Stomach (tissue), 9 donors: ENCODE measurements around the gene CSTF2. TPM values are rescaled to one million over a fixed set of nuclear protein-coding genes. Genes with fewer than 3 reads are reported as not detected.

Experiments
- DNase-seq, 2 donors: peaks; one replicate each; pipeline versions ENCODE4 v3.0.0 to v3.0.0-alpha.2; 2013 to 2019
- H3K27ac ChIP-seq, 5 donors: fragments of 200-600 bp in 4 of 5; sonication (generic) in 4 of 5; one replicate each; pipeline ENCODE4 v1.5.1; 2013 to 2019; ENCODE audit warnings: mild to moderate bottlenecking in 1 of 5, moderate library complexity in 1 of 5
- H3K27me3 ChIP-seq, 3 donors: fragments of 200-600 bp; sonication (generic); one replicate each; pipeline ENCODE4 v1.5.1; 2017 to 2019; ENCODE audit warnings: mixed run types in 1 of 3
- H3K36me3 ChIP-seq, 4 donors: fragments of 200-600 bp; sonication (generic); 1 replicate in 3 of 4; 2 replicates in 1 of 4; pipeline ENCODE4 v1.5.1; 2016 to 2019
- H3K4me1 ChIP-seq, 4 donors: fragments of 200-600 bp; sonication (generic); one replicate each; pipeline ENCODE4 v1.5.1; 2016 to 2019
- H3K4me3 ChIP-seq, 4 donors: fragments of 200-600 bp; sonication (generic) in 3 of 4; one replicate each; pipeline ENCODE4 v1.5.1; 2016 to 2019; ENCODE audit warnings: mild to moderate bottlenecking in 1 of 4
- H3K9me3 ChIP-seq, 4 donors: fragments of 200-600 bp; sonication (generic); one replicate each; pipeline ENCODE4 v1.5.1; 2016 to 2019
- EP300 ChIP-seq: sonication (generic); formaldehyde crosslinking; IDR thresholded peaks from one replicate; pipeline ENCODE4 v1.6.1; 2017; ENCODE audit warnings: antibody characterized with exemption
- POLR2A ChIP-seq, 4 donors: fragments of 450-650 bp; IDR thresholded peaks; one replicate each; pipeline ENCODE4 v1.6.1; 2016; ENCODE audit warnings: antibody characterized with exemption in 4 of 4, control low read depth in 2 of 4, mild to moderate bottlenecking in 1 of 4, moderate library complexity in 1 of 4
- POLR2AphosphoS5 ChIP-seq, 3 donors: sonication (generic); formaldehyde crosslinking; IDR thresholded peaks; one replicate each; pipeline ENCODE4 v1.6.1; 2016; ENCODE audit warnings: antibody characterized with exemption in 3 of 3
- WGBS, 5 donors: extraction: QIAGEN DNeasy Blood & Tissue Kit in 3 of 5; methylation state at CpG; one replicate each; pipeline versions ENCODE4 v1.1.5 to v1.1.7; 2013 to 2018; 5-methylcytosine and 5-hydroxymethylcytosine counted together
- intact Hi-C: fragments of 100-400 bp; cut with DNase I; formaldehyde crosslinking; loops from one replicate; pipeline ENCODE4 v1.15.1; 2023; ENCODE audit warnings: low total_unique reads
- polyA plus RNA-seq, 3 donors: library from polyadenylated mRNA; stranded (reverse); fragments of 200-250 nt; gene quantifications; one replicate each; pipeline ENCODE4 v1.2.3, GENCODE V29; 2013
- total RNA-seq, 5 donors: library from RNA; depleted of rRNA; stranded (reverse); fragments of >200 nt; gene quantifications; one replicate each; pipeline versions ENCODE4 v1.1.0 to v1.2.3, GENCODE V29; 2014 to 2016
- TF ChIP-seq, protein P1 (sequence below), 7 experiments: fragments of 450-650 bp in 4 of 7; fragments of 200-600 bp in 3 of 7; sonication (generic) in 3 of 7; IDR thresholded peaks; one replicate each; pipeline ENCODE4 v1.5.1; 2016 to 2019; ENCODE audit warnings: antibody characterized with exemption in 7 of 7, control low read depth in 2 of 7, mild to moderate bottlenecking in 1 of 7
- donor health status: healthy with polysubstance abuse.
- donor health status: Bipolar disorder and iron deficiency.
- donor health status: healthy.

The CSTF2 gene
- total and polyA plus RNA-seq, 8 donors = 5.8 to 13.0 (median 7.8) TPM; not detected in 1

DNA sequence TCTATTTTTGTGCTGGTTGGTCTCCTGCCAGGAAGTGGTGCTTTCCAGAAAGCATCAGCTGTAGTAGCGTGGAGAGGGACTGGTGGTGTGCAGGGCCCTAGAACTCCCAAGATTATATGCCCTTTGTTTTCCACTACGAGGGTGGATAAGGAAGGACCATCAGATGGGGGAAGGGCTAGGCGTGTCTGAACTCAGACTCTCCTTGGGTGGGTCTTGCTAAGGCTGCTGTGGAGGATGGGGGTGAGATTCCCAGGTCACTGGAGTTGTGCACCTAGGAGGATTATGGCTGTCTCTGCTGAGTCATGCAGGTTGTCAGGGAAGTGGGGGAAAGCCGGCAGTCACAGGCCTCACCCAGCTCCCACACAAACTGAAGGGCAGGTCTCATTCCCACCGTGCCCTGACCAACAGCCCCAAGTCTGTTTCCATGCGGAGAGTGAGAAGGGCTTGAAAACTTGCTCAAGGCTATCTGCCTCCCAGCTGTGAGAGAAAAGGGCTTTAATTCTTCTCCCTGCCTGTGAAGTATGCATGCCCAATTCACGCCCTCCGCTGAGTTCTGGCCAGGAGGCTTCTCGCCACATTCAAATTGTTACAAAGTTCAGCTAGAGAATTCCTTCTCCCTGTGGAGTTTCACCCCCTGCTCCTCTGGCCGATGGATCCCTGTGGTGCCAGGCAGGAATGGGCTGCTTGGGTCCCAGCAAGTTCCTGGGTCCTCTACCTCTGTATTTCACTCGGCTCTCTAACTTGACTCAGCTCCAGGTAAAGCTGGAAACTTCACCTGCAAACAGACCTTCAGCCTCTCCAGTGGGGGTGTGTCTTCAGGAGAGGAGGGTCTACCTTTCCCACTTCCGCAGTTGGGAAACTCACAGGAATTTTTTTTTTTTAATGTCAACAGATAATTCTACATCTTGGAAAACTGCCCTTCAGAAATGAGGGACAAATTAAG, 7.7 kb upstream of the CSTF2 start:
- 28 to 51% (median 33%) methylated on average over 8 to 12 of the region's 12 CpGs for WGBS, 5 donors
- H3K4me3 ChIP-seq = no peak overlapping the region
- H3K9me3 ChIP-seq = peaks cover 0 to 5% (median 0%) of the 10 kb centered on the region in 4 donors
- TF ChIP-seq POLR2AphosphoS5 (IDR thresholded peaks at IDR 0.05) = no peak
- TF ChIP-seq, protein P1, sequence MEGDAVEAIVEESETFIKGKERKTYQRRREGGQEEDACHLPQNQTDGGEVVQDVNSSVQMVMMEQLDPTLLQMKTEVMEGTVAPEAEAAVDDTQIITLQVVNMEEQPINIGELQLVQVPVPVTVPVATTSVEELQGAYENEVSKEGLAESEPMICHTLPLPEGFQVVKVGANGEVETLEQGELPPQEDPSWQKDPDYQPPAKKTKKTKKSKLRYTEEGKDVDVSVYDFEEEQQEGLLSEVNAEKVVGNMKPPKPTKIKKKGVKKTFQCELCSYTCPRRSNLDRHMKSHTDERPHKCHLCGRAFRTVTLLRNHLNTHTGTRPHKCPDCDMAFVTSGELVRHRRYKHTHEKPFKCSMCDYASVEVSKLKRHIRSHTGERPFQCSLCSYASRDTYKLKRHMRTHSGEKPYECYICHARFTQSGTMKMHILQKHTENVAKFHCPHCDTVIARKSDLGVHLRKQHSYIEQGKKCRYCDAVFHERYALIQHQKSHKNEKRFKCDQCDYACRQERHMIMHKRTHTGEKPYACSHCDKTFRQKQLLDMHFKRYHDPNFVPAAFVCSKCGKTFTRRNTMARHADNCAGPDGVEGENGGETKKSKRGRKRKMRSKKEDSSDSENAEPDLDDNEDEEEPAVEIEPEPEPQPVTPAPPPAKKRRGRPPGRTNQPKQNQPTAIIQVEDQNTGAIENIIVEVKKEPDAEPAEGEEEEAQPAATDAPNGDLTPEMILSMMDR (IDR thresholded peaks at IDR 0.05) = no peak
- TF ChIP-seq EP300 = no peak
- no peak for TF ChIP-seq POLR2A (IDR thresholded peaks at IDR 0.05)
- no peaks in the 10 kb centered on the region for H3K4me1 ChIP-seq
- peaks cover 0 to 11% (median 9%) of the 10 kb centered on the region in 3 donors for H3K27me3 ChIP-seq
- peak in 1 of 2 donors; percentile 12 for DNase-seq
- intact Hi-C loops = no loop called here
- H3K27ac ChIP-seq = no peak overlapping the region
- no peaks in the 10 kb centered on the region for H3K36me3 ChIP-seq

DNA sequence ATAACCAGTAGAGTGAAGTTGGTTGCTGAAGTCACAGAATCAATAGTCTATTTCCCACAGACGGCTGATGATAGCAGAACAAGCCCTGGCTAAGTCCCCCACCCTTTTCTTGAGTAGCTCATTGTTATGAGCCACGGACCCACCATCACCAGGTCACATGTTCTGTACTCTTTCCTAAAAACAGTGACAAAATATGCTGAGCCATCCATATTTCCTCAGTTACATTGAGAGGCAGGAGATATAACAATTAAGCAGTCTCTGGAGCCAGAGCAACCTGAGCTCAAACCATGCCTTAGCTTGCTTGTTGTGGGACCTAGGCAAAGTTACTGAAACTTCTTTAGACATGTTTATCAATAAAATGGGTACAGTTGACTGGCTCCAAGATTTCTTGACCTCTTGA, 2.9 kb upstream of the CSTF2 start:
- intact Hi-C loops = no loop called here
- peaks cover 0 to 6% (median 6%) of the 10 kb centered on the region in 3 donors for H3K27me3 ChIP-seq
- 39 to 78% (median 53%) methylated on average over 2 of the region's 2 CpGs for WGBS, 5 donors

DNA sequence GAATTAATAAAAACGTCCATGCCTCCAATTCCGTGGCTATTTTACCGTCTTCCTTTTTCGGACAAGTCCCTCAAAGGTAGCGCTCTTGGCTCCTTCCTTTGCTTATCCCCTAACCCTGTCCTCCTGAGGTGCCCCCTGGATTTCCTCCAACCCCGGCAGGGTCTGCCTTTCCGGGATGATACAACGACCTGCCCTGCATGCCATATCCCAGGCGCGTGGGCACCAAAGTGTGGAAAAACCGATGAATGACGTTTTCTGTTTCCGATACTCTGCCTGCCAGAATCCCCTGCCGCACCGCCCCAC, 706 bp upstream of the CSTF2 start:
- peaks cover 0 to 7% (median 3%) of the 10 kb centered on the region in 4 donors for H3K4me1 ChIP-seq
- H3K36me3 ChIP-seq = peaks cover 0 to 23% (median 16%) of the 10 kb centered on the region in 4 donors
- peak overlapping the region; percentile 47 to 72 (median 63) for H3K4me3 ChIP-seq
- no peak for DNase-seq
- intact Hi-C loops = no loop called here
- TF ChIP-seq, protein P1 (IDR thresholded peaks at IDR 0.05) = no peak
- no peak for TF ChIP-seq POLR2AphosphoS5 (IDR thresholded peaks at IDR 0.05)
- TF ChIP-seq EP300 = no peak
- no peak for TF ChIP-seq POLR2A (IDR thresholded peaks at IDR 0.05)
- no peaks in the 10 kb centered on the region for H3K27me3 ChIP-seq
- peaks cover 0 to 8% (median 0%) of the 10 kb centered on the region in 4 donors for H3K9me3 ChIP-seq
- WGBS, 5 donors = 8 to 51% (median 16%) methylated on average over 14 to 15 of the region's 15 CpGs
- peak overlapping the region; percentile 37 to 82 (median 51) for H3K27ac ChIP-seq

More for the DNA sequence above, 2.9 kb upstream of the CSTF2 start:
- TF ChIP-seq, protein P1 (IDR thresholded peaks at IDR 0.05) = no peak
- TF ChIP-seq POLR2A (IDR thresholded peaks at IDR 0.05) (no peak), EP300 (no peak)
- no peak overlapping the region for H3K27ac ChIP-seq
- no peak overlapping the region for H3K4me3 ChIP-seq
- no peak for DNase-seq
- H3K9me3 ChIP-seq = peaks cover 0 to 8% (median 0%) of the 10 kb centered on the region in 4 donors
- H3K36me3 ChIP-seq = peaks cover 0 to 3% (median 0%) of the 10 kb centered on the region in 4 donors
- H3K4me1 ChIP-seq = peaks cover 0 to 7% (median 3%) of the 10 kb centered on the region in 4 donors

DNA sequence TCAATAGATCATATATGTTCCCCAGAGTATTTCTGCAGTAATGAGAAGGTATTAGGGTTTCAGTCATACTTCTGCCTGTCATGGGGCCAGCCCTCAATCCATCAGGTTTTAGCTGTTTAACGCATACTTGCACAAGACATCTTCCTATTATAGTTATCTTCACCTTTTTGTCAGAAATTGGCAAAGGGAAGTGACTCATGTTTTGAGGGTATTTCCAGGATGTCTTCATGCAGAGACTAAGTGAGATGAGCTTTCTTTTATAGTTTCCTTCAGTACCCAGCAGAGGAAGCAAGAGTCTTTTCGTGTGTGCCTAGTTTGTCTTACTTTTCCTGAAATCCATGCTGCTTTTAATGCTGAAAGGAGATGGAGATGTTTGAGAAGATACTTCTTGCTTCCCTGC, 9.5 kb downstream of the CSTF2 start:
- TF ChIP-seq EP300 (no peak), POLR2AphosphoS5 (IDR thresholded peaks at IDR 0.05) (no peak), POLR2A (IDR thresholded peaks at IDR 0.05) (no peak)
- TF ChIP-seq, protein P1 (IDR thresholded peaks at IDR 0.05) = no peak
- Histone ChIP-seq H3K36me3 (peaks cover 0 to 90% (median 83%) of the 10 kb centered on the region in 4 donors), H3K27me3 (no peaks in the 10 kb centered on the region), H3K4me1 (no peaks in the 10 kb centered on the region), H3K4me3 (no peak overlapping the region), H3K9me3 (no peaks in the 10 kb centered on the region), H3K27ac (no peak overlapping the region)
- WGBS, 5 donors = 48 to 70% (median 62%) methylated on average over 2 of the region's 2 CpGs
- DNase-seq = peak in 1 of 2 donors; percentile 1
- intact Hi-C loops = no loop called here
